GM19372 (cell line): Measurements from ENCODE around the gene VDR.

Experiments used
- ATAC-seq: cut with Tn5 transposase; IDR thresholded peaks from one replicate; pipeline ENCODE4 v1.9.1; 2021; ENCODE audit warnings: mild to moderate bottlenecking, low read depth, moderate library complexity; ENCODE audit not compliant: unreplicated experiment

The VDR gene

GRCh38 chr12:47801170-47801903 lies 103.5 kb downstream of the VDR start:
- no peak for ATAC-seq

DNA sequence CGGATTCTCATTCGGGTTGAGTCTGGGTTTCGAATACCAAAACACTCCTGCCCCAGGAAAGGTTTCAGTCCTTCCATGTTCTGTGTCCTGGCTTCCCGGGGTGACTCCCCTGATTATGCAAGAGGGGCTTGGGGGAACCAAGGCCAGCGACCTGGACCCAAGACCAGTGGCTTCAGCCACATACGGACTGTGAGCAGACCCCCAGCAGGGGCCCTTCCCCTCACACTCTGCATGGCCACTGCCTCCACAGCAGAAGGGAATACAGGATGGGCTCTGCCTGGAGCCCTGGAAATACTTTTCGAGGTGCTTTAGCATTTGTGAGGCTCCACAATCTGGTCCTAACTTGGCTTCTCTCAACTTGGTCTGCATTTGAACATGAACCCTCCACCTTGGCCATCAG lies 104.2 kb downstream of the VDR start:
- ATAC-seq: no peak

DNA sequence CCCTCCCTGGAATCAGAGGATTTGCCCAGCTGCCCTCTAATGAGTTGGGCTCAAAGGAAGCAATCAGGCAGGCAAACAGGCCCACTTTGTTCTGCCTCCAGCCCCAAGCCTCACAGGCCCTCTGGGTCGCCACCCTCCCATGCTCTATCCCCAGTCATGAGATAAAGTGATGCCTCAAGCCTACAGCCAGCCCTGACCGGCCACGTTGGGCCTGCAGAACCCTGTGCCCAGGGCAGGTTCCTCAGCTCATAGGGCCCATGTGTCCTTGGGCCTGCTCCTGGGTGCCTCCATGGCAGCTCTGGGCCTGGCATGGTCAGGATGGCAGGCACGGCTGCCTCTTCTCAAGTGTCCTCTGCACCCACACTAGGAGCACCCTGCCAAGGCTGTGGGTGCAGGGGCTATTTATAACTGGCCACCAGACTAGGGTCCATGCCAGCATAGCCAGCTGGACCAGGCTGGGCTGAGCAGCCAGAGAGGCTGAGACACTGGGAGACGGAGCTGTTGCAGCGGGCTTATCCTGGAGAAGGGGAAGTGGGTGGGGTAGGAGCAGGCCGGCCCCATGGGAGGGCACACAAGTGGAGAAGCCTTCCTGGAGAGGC lies 105.3 kb downstream of the VDR start:
- no peak for ATAC-seq

DNA sequence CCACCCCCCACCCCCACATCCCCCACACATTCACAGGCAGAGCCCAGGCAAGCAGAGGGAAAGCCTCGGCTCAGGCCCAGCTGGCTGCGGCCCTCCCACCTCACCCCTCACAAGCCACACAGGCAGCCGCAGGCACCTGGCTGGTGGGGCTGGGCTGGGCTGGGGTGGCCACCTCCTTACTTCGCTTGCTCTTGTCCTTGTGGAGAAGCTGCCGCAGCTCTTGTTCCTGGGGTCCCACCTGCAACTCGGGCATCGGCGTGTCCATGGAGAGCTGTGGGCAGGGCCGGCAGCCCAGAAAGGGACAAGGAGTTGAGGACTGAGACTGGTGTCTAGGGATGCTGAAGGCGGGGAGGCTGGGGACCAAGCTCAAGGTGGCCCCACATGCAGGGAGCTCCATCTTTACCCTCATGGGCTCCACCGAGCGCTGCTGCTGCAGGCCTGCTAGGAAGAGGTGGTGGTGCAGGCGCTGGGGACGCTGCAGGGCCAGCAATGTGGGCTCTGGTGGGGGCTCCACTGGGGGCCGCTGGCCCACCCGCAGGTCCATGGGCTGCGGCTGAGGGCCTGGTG lies 106.3 kb downstream of the VDR start:
- no peak for ATAC-seq

DNA sequence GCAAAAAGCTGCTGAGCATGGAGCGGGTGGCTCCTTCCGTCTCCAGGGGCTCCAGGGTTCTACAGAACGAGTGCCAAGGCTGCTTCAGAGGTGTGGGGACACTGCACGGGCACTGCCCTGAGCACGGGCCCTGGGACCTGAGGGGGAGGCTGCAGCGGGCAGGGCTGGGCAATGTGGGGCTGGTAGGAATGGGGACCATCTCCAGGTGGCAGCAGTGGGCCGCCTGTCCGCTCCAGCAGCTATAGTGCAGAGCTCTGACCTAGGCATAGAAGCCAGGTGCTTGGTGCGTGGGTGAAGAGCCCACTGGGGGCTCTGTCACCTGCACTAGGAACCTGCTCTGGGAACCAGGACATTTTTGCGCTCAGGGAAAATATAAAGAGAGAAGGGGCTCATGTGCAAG lies 107.4 kb downstream of the VDR start:
- ATAC-seq: no peak

- no peak for ATAC-seq
Observed at GRCh38 chr12:47795814-47796411, 108.9 kb downstream of the VDR start.

DNA sequence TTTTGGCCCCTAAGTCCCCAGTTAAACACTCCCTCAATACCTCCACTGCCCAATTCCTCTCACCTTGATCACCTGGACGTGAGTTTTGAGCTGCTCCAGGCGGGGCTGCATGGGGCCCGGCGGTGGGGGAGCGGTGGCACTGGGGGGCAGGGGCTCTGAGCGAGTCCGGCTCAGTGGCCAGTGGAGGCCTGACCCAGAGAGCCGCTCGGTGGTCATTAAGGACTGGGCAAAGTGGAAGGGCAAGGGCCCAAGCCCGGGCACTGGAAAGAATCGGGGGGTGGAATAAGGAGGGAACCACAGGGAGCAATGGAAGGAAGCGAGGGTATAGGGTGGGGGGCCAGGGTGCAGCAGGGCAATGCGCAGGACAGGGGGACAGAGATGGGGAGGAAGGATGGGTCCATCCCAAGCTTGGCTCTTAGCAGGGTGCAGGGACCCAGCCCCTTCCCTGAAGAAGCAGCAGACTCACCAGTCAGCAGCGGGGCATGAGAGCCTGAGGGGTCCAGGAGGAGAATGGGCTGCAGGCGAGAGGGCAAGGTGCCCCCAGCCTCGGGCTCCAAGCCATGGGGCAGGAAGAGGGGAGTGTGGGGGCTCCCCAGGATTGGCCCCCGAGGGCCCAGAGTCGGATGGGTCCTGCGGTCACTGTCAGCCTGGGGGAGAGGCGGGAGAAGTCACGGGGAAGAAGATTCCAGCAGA lies 109.5 kb downstream of the VDR start:
- ATAC-seq: no peak

DNA sequence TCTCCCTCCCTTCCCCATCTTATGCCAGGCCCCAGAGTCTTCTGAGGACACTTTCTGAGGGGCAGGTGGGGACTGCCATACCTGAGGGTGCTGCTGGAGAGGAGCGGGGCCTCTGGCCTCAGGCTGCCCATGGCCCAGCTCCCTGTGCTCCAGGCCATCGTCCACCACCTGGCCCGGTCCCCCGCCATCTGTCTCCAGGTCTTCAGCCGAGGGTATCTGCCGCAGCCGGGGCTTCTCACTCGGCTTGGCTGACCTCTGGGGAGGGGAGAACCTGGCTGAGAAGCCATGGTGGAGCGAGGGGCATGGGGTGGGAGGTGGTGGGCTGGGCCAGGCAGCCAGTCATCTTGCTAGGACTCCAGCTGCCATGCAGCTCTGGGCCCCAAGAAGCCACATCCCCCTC lies 110.1 kb downstream of the VDR start:
- ATAC-seq: no peak

- no peak for ATAC-seq
Observed at GRCh38 chr12:47793015-47793681, 111.6 kb downstream of the VDR start.

GRCh38 chr12:47791874-47792273 lies 112.9 kb downstream of the VDR start:
- ATAC-seq: no peak
